Pulmonary artery endothelial cell (primary cell): Measurements from ENCODE around the gene DCC. TPM values are rescaled to one million over a fixed set of nuclear protein-coding genes. Genes with fewer than 3 reads are reported as not detected.

Source experiments
- DNase-seq: peaks from one replicate; pipeline ENCODE4 v3.0.0-alpha.2; 2011; ENCODE audit warnings: low read depth, low spot score
- total RNA-seq: library from RNA; depleted of rRNA; stranded (reverse); fragments of >200 nt; gene quantifications from 2 replicates; pipeline ENCODE4 v1.2.3, GENCODE V29; 2014

The DCC gene
- total RNA-seq, 1 donor from 2014 or later, result not detected

DNA sequence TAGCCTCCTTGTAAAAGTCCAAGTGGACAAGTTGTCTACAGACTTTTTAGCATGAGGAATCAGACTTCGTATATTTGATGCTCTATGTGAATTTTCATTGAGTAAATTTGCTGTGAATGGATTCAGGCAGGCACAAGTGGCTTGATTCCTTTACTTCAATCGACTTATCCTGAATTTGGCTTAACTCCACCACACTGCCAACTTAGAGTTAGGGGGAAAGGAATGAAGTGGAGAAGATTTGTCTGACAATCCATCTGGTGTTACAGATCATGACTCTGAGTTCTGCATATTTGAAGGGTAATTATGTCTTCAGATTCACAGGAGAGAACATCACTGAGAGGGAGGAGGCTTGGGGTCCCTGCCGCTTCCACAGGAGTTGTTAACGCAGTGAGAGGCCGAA is 829.3 kb downstream of the DCC start:
- DNase-seq, result no peak

DNA sequence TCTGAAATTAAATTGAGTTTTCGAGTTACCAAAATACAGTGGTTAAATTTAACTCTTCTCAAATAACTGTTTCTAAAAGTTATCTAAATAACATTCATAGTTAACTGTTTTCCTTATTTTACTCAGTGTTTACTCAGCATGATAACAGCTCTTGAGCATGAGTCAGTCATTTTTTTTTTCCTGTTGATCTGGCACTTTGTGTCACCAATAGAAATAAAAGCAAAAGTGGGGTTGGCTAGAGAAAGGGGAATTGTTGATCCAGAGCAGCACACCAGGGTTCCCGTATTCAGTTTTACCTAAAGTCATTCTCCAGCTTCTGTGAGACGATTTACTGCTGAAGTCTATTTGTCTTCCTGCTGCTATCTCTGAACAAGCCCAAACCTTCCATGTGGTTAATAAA is 851.6 kb downstream of the DCC start:
- DNase-seq, result no peak

- no peak for DNase-seq
Measured at GRCh38 chr18:53193870-53194269, 853.9 kb downstream of the DCC start.

DNA sequence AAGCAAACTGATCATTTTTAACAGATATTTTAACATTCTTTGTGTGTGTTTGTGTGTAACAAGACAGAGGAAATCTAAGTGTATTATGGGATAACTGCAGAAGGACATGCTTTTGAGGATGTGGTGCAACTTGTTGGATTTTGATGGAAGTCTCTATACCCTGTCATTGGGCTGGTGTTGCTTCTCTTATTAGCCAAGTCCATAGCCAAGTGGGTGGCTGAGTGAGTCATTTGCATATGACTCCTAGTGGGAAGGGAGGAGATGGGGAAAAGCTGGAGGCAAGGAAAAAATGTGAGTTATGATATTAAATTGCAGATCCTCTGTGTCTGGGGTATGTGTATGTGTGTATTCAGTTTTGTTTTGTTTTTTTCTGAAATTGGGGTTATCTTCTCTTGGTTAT is 879.9 kb downstream of the DCC start:
- DNase-seq, result no peak

DNA sequence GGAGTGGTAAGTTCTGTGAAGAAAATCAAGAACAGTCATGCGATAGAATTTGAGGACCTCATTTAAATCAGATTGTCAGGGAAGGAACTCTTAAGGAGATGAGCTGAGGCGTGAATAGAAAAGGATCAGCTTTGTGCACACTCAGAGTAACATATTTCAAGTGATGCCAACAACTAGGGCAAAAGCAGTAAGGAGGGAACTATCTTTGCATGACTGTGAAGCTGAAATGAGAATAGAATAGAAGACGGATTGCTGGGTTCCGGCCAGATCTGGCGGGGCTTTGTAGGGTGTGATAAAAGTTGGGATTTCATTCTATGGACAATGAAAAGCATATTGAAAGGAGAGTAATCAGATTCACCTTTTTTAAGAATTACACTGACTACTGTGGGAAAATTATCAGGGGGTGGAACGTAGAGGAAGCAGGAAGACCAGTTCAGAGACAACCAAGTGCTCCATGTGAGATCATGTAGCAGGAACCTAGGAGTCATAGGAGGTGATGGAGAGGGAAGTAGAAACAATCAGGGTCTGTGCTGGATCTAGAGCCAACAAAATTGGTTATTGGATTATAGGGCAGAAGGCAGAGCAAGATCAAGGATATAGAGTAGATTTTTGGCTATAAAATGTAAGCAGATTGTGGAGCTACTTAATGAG is 884.3 kb downstream of the DCC start:
- DNase-seq, result no peak

- no peak for DNase-seq
Measured at GRCh38 chr18:53225567-53226325, 885.7 kb downstream of the DCC start.

DNA sequence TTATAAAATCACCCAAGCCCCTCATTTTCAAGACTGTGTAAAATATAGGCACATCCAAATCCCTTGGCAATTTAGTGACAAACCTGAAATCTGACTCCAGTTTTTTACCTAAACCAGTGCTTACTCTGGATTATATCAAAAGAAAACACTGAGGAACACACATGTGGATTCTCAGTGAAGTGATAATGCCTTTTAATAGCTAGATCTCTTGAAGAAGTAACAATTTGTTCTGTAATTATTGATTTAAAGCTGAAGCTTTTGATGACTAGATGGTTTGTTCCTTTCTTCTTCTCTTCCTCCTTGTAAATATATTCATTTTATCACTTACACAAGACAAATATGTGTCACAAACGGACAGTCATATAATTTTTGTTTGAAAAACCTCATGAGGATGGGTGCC is 894.6 kb downstream of the DCC start:
- DNase-seq, result no peak

DNA sequence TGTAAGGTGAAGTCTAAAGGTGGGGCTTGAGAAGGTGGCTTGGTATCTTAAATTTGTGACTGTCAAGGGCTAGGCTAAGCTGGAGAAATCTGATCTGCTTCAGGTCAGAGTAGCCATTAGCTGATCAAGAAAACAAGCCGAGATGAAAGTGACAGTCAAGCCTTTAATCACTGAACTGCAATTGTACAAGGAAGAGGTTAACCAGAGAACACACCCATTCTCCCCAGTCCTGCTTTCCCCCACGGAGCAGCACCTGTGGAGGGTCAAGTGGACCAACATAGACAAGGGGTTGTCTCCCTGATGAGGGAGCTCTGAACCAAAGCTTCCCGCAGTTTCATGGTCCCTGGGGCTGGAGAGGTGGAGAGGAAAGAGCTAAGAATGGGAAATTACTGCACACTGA is 901.2 kb downstream of the DCC start:
- no peak for DNase-seq

DNA sequence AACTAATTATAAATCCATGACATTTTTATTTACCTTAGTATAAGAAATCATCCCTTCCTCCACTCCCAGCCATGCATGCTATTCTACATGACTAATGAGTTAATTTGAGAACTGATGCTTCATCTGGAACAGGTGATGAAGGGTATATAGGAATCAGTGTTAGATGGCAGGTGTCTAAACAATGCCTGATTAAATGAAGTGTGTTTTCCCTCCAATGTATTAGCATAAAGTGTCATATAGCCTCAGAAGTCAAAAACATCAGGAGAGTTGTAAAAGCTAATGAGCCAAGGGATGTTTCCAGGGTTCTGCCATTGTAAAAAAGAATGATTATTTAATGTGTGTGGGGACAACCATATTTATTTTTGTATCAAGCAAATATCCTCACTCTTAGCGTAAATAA is 913.8 kb downstream of the DCC start:
- no peak for DNase-seq

GRCh38 chr18:53254265-53254664 is 914.3 kb downstream of the DCC start:
- no peak for DNase-seq

DNA sequence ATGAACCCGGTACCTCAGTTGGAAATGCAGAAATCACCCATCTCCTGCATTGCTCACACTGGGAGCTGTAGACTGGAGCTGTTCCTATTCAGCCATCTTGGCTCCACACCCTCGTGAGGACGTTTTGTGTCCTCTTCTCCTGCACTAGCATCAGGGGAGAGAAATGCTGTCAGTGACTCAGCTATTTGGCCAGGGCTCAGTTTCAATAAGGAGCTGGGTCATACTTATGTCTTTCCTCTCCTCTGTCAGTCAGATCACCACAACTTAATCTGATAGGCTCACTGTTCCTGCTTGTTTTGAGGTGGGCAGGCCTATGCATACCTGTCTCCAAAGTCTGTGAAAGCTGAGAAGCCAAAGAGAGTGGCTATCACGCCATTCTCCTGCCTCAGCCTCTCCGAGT is 921.2 kb downstream of the DCC start:
- no peak for DNase-seq

- DNase-seq, result no peak
Measured at GRCh38 chr18:53266850-53267249, 926.9 kb downstream of the DCC start.

GRCh38 chr18:53268455-53268854 is 928.5 kb downstream of the DCC start:
- DNase-seq, result no peak

DNA sequence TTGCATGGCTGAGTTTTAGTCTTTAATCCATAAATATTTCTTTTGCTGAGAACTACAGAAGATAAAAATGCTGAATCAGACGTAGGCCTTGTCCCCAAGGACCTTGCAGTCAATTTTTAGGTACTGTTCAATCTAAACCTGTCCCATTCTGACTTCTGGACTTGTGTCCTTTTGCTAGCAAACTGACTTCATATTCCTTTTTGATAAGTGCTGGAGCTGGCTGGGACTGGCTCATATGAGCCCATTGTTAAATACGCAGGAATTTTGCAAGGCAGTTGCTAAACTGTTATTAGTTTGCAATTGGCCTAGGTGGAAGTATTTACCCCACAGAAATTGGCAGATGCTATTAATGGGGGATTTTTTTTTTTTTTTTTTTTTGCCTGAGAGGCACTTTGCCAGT is 941.4 kb downstream of the DCC start:
- DNase-seq, result no peak

DNA sequence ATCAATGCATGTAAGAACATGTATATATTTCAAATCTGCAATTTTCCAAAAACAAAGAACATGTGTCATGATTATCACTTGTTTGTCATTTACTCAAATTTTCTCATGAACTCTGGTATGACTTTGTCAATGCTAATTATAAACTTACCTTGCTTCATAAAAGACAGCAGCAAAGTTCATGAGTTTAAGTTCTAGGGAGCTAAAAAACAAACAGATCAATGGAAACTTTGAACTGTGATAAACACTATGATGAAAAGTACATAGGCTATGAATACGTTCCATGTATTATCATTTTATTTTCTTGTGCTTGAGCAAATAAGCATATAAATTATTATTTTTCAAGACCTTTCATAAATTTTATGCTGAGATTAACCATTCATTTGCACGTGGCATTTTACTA is 943.7 kb downstream of the DCC start:
- DNase-seq, result no peak

GRCh38 chr18:53305461-53305860 is 965.5 kb downstream of the DCC start:
- no peak for DNase-seq

DNA sequence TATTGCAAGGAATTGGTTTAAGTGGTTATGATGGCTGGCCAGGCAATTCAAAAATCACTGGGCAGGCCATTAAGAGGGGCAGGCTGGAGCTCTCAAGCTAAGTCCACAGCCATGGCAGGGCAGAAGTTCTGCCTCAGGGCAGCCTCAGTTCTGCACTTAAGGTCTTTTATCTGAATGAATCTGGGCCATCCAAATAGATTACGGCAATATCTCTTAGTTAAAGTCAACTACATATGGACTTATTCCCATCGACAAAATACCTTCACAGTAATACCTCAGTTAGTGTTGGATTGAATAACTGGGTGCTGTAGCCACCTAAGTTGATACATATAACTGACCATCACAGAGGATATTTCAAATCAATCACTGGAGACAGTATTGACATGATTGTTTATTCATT is 979.6 kb downstream of the DCC start:
- DNase-seq, result no peak

GRCh38 chr18:53322163-53322562 is 982.2 kb downstream of the DCC start:
- no peak for DNase-seq

DNA sequence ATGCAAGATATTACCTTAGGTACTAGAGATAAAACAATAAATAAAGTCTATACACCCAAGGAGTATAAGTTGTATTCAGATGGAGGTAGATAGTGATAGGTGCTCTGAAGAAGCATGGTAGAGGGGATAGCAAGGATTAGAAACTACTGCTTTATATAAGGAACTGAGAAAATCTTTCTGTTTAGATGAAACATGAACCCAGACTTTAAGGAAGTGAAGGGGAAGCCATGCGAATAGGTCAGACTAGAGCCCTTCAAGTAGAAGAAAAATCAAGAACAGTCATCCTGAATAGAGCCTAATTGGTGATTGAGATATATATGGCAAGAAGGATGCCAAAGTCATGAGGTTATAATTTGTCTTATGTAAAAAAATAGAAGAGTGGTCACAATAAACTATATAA is 984.4 kb downstream of the DCC start:
- no peak for DNase-seq

- DNase-seq, result no peak
Measured at GRCh38 chr18:53360501-53361443, 1020.8 kb downstream of the DCC start.

DNA sequence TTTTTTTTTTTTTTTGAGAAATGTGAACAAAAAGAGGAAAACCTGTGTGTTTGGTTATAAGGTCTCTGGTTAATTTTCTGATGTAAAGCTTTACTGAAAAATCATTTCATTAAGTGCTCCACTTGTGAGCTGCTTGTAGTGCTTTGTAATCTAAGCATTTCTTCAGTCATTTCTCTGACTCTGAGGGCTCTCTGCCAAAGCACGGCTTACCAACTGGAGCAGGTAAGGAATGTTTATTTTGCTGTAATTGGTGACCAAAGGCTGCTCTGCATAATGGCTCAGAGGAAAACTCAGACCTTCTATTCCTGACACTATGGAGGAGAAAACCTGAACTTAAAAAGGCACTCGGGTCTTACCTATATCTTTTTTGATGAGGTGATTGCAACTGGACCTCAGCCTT is 1035.6 kb downstream of the DCC start:
- no peak for DNase-seq

DNA sequence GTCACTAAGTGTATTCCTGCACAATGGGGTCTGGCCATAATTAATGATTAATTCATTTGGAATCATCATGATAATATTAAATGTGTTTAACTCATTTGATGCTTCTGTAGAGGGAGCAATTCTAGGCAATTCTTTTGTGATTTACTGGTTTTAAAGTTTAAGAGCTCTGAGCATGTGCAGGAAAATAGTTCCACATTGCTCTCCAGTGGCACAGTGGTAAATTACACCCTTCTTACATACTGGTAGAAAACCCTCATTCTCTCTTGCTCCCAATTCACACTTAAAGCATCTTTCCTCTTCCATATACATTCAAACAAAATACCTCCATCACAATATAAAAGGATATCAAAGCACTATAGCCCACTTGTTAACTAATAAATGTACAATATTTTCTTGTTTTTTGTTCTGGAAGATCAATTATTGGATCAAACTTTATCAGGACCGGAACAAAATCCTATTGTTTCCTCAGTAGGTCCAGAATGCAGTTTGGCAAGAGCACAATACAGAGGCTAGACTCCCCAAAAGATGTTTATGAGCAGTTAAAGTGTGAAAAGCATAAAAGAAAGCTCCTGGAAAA is 1040.2 kb downstream of the DCC start:
- DNase-seq, result no peak
